Measurements from ENCODE around the gene PRDM16. TPM values are rescaled to one million over a fixed set of nuclear protein-coding genes. Genes with fewer than 3 reads are reported as not detected.
A peak's percentile ranks its signal among the peaks of the same experiment; 100 is the strongest.

PRDM16 gene
- total RNA-seq, 4 donors from 2014 or later = 5.4 to 13.2 (median 7.7) TPM

GRCh38 chr1:3072391-3073185 is 3.6 kb downstream of the PRDM16 start:
- H3K4me3 ChIP-seq = no peak overlapping the region
- peaks cover 0 to 32% (median 11%) of the 10 kb centered on the region in 4 donors for H3K4me1 ChIP-seq
- H3K27ac ChIP-seq = no peak overlapping the region
- peaks cover 0 to 24% of the 10 kb centered on the region in 2 donors for H3K27me3 ChIP-seq
- TF ChIP-seq POLR2A (IDR thresholded peaks at IDR 0.05) = no peak
- no peak for TF ChIP-seq CTCF (IDR thresholded peaks at IDR 0.05)
- no peaks in the 10 kb centered on the region for H3K9me3 ChIP-seq
- DNase-seq = no peak
- H3K36me3 ChIP-seq = no peaks in the 10 kb centered on the region

GRCh38 chr1:3073186-3073488 is 4.1 kb downstream of the PRDM16 start:
- Histone ChIP-seq H3K27ac (no peak overlapping the region), H3K4me1 (peaks cover 0 to 26% (median 10%) of the 10 kb centered on the region in 4 donors)

GRCh38 chr1:3073489-3074296 is 4.7 kb downstream of the PRDM16 start:
- H3K27ac ChIP-seq = no peak overlapping the region
- no peak for DNase-seq

More at GRCh38 chr1:3073186-3073488, 4.1 kb downstream of the PRDM16 start:
- no peak for DNase-seq
- TF ChIP-seq POLR2A (IDR thresholded peaks at IDR 0.05) = no peak
- no peak for TF ChIP-seq CTCF (IDR thresholded peaks at IDR 0.05)
- Histone ChIP-seq H3K4me3 (no peak overlapping the region), H3K27me3 (peaks cover 0 to 19% of the 10 kb centered on the region in 2 donors), H3K9me3 (no peaks in the 10 kb centered on the region), H3K36me3 (no peaks in the 10 kb centered on the region)

GRCh38 chr1:3074297-3074741 is 5.3 kb downstream of the PRDM16 start:
- peaks cover 0 to 15% of the 10 kb centered on the region in 2 donors for H3K27me3 ChIP-seq
- H3K27ac ChIP-seq = no peak overlapping the region
- DNase-seq = no peak

More at GRCh38 chr1:3073489-3074296, 4.7 kb downstream of the PRDM16 start:
- H3K36me3 ChIP-seq = no peaks in the 10 kb centered on the region
- peak overlapping the region in 1 of 4 donors; percentile 7 for H3K4me3 ChIP-seq
- no peaks in the 10 kb centered on the region for H3K9me3 ChIP-seq
- TF ChIP-seq POLR2A (IDR thresholded peaks at IDR 0.05) (no peak), CTCF (IDR thresholded peaks at IDR 0.05) (no peak)
- peaks cover 0 to 15% of the 10 kb centered on the region in 2 donors for H3K27me3 ChIP-seq
- peaks cover 0 to 21% (median 7%) of the 10 kb centered on the region in 4 donors for H3K4me1 ChIP-seq

More at GRCh38 chr1:3074297-3074741, 5.3 kb downstream of the PRDM16 start:
- H3K36me3 ChIP-seq = no peaks in the 10 kb centered on the region
- TF ChIP-seq CTCF (IDR thresholded peaks at IDR 0.05) = no peak
- no peak for TF ChIP-seq POLR2A (IDR thresholded peaks at IDR 0.05)
- no peaks in the 10 kb centered on the region for H3K9me3 ChIP-seq
- peaks cover 0 to 18% (median 5%) of the 10 kb centered on the region in 4 donors for H3K4me1 ChIP-seq
- no peak overlapping the region for H3K4me3 ChIP-seq
